Keratinocyte (primary cell): ENCODE data around the gene EPYC. TPM values are rescaled to one million over a fixed set of nuclear protein-coding genes. Genes with fewer than 3 reads are reported as not detected.

ENCODE experiments used
- DNase-seq: peaks from one replicate; pipeline ENCODE4 v3.0.0-alpha.2; 2011; ENCODE audit warnings: low read depth, missing footprints, low spot score
- FAIRE-seq: peaks from 2 replicates; lab custom pipeline; 2011; peaks lifted over from hg19 to GRCh38; lab: Jason Lieb, UNC
- H2AFZ ChIP-seq: 2 replicates; pipeline ENCODE4 v1.6.0; 2012; ENCODE audit warnings: low read length, control low read depth, inconsistent platforms; ENCODE audit not compliant: control insufficient read depth
- H3K27ac ChIP-seq: 2 replicates; pipeline ENCODE4 v1.5.1; 2011; ENCODE audit warnings: low read length; ENCODE audit not compliant: control insufficient read depth, insufficient read depth
- H3K27me3 ChIP-seq: 3 replicates; pipeline ENCODE4 v1.6.0; 2011; ENCODE audit warnings: low read length; ENCODE audit not compliant: control insufficient read depth, insufficient read depth; ENCODE audit errors: extremely low read depth
- H3K36me3 ChIP-seq, 2 experiments: 2 replicates in 1 of 2; 3 replicates in 1 of 2; pipeline ENCODE4 v1.5.1; 2011; ENCODE audit warnings: low read length in 2 of 2, mild to moderate bottlenecking in 1 of 2; ENCODE audit not compliant: control insufficient read depth in 2 of 2, insufficient read depth in 2 of 2; ENCODE audit errors: extremely low read depth in 1 of 2
- H3K4me1 ChIP-seq: 3 replicates; pipeline ENCODE4 v1.5.1; 2011; ENCODE audit warnings: low read length; ENCODE audit not compliant: control insufficient read depth, insufficient read depth; ENCODE audit errors: extremely low read depth
- H3K4me2 ChIP-seq: 3 replicates; pipeline ENCODE4 v1.6.0; 2011; ENCODE audit warnings: low read depth, low read length; ENCODE audit not compliant: control insufficient read depth, insufficient read depth; ENCODE audit errors: extremely low read depth
- H3K4me3 ChIP-seq, 3 experiments: fragments of 200-600 bp in 1 of 3; sonication (generic) in 1 of 3; 2 replicates in 2 of 3; 3 replicates in 1 of 3; pipeline ENCODE4 v1.5.1; 2011 to 2016; ENCODE audit warnings: low read length in 3 of 3, mild to moderate bottlenecking in 3 of 3, control low read depth in 2 of 3, inconsistent platforms in 1 of 3, low read depth in 1 of 3, mixed read lengths in 1 of 3, mixed run types in 1 of 3, moderate library complexity in 1 of 3; ENCODE audit not compliant: control insufficient read depth in 2 of 3, insufficient read depth in 2 of 3; ENCODE audit errors: extremely low read depth in 1 of 3
- H3K79me2 ChIP-seq: 2 replicates; pipeline ENCODE4 v1.6.0; 2012; ENCODE audit warnings: low read length; ENCODE audit not compliant: control insufficient read depth, insufficient read depth
- H3K9ac ChIP-seq: 3 replicates; pipeline ENCODE4 v1.6.0; 2011; ENCODE audit warnings: low read length; ENCODE audit not compliant: control insufficient read depth, insufficient read depth; ENCODE audit errors: extremely low read depth
- H3K9me1 ChIP-seq: 3 replicates; pipeline ENCODE4 v1.6.0; 2011; ENCODE audit warnings: low read length; ENCODE audit not compliant: control insufficient read depth, insufficient read depth; ENCODE audit errors: extremely low read depth
- H3K9me3 ChIP-seq: 2 replicates; pipeline ENCODE4 v1.5.1; 2012; ENCODE audit warnings: low read depth, low read length; ENCODE audit not compliant: control insufficient read depth
- H4K20me1 ChIP-seq: 3 replicates; pipeline ENCODE4 v1.6.0; 2011; ENCODE audit warnings: low read length; ENCODE audit not compliant: control insufficient read depth, insufficient read depth; ENCODE audit errors: extremely low read depth
- CTCF ChIP-seq, 3 experiments: IDR thresholded peaks in 1 of 3; conservative IDR thresholded peaks in 1 of 3; optimal IDR thresholded peaks in 1 of 3; 2 replicates in 2 of 3; 3 replicates in 1 of 3; pipeline versions ENCODE3 to v1.5.1; 2011; ENCODE audit warnings: low read length in 3 of 3, mild to moderate bottlenecking in 3 of 3, moderate library complexity in 2 of 3, control low read depth in 1 of 3, inconsistent platforms in 1 of 3; ENCODE audit not compliant: insufficient read depth in 2 of 3; ENCODE audit errors: extremely low read depth in 1 of 3
- EZH2 ChIP-seq: IDR thresholded peaks from one replicate; pipeline ENCODE4 v1.6.1; 2012; ENCODE audit warnings: inconsistent platforms, mild to moderate bottlenecking, low read length, moderate library complexity
- dilution Hi-C: fragments of 300-500 bp; cut with MboI; formaldehyde crosslinking; loops from one replicate; pipeline ENCODE4 v1.7.0; 2020; ENCODE audit warnings: low sequenced_read_pairs; ENCODE audit not compliant: extremely low pct_ligation_motif_present
- polyA plus RNA-seq, 5 experiments: library from polyadenylated mRNA; depleted of rRNA in 3 of 5; stranded (reverse) in 3 of 5; stranded (forward) in 1 of 5; unstranded in 1 of 5; fragments of >200 nt; gene quantifications; 1 replicate in 1 of 5; 2 replicates in 3 of 5; 3 replicates in 1 of 5; pipeline versions ENCODE4 v1.2.1 to v1.2.3, GENCODE V29; 2011 to 2012; ENCODE audit warnings: missing spikeins in 2 of 5, low read depth in 1 of 5, low replicate concordance in 1 of 5

EPYC gene
- polyA plus RNA-seq, 1 donor (not counting 4 experiments of a cell fraction or from before 2014, with no cell fraction given), result not detected

GRCh38 chr12:91017511-91018263 lies 12.9 kb upstream of the EPYC start:
- H3K9me1 ChIP-seq, result no peaks in the 10 kb centered on the region
- dilution Hi-C loops, result no loop called here
- no peaks in the 10 kb centered on the region for H3K27me3 ChIP-seq
- no peak for FAIRE-seq
- no peak overlapping the region for H3K9ac ChIP-seq
- TF ChIP-seq EZH2 (no peak), CTCF (optimal IDR thresholded peaks at IDR 0.05 in 1 of 3, IDR thresholded peaks at IDR 0.05 in 1 of 3, conservative IDR thresholded peaks at IDR 0.05 in 1 of 3; ENCODE audit: extremely low read depth in 1 of 3, insufficient read depth in 2 of 3, low read length in 3 of 3) (no peak)
- H3K27ac ChIP-seq, result no peak overlapping the region
- H3K9me3 ChIP-seq, result peaks cover 3% of the 10 kb centered on the region
- H2AFZ ChIP-seq, result no peak overlapping the region
- H3K4me1 ChIP-seq, result no peaks in the 10 kb centered on the region
- no peak overlapping the region for H3K4me3 ChIP-seq
- DNase-seq, result no peak
- no peak overlapping the region for H3K4me2 ChIP-seq
- H4K20me1 ChIP-seq, result no peaks in the 10 kb centered on the region
- no peaks in the 10 kb centered on the region for H3K36me3 ChIP-seq
- no peaks in the 10 kb centered on the region for H3K79me2 ChIP-seq

GRCh38 chr12:91017043-91017442 lies 12.3 kb upstream of the EPYC start:
- dilution Hi-C loops, result no loop called here
- no peak overlapping the region for H2AFZ ChIP-seq

More at GRCh38 chr12:91017043-91017442, 12.3 kb upstream of the EPYC start:
- TF ChIP-seq CTCF (optimal IDR thresholded peaks at IDR 0.05 in 1 of 3, IDR thresholded peaks at IDR 0.05 in 1 of 3, conservative IDR thresholded peaks at IDR 0.05 in 1 of 3; ENCODE audit: extremely low read depth in 1 of 3, insufficient read depth in 2 of 3, low read length in 3 of 3), result no peak
- TF ChIP-seq EZH2, result no peak
- Histone ChIP-seq H3K4me3 (no peak overlapping the region), H4K20me1 (no peaks in the 10 kb centered on the region), H3K36me3 (no peaks in the 10 kb centered on the region), H3K27ac (no peak overlapping the region), H3K9me1 (no peaks in the 10 kb centered on the region), H3K4me2 (no peak overlapping the region), H3K27me3 (no peaks in the 10 kb centered on the region), H3K9ac (no peak overlapping the region), H3K4me1 (no peaks in the 10 kb centered on the region), H3K9me3 (peaks cover 3% of the 10 kb centered on the region), H3K79me2 (no peaks in the 10 kb centered on the region)
- no peak for FAIRE-seq
- no peak for DNase-seq
